HG03025 (cell line): ENCODE results near the gene PSMB3.

Experiments used
- ATAC-seq: cut with Tn5 transposase; IDR thresholded peaks from one replicate; pipeline ENCODE4 v1.9.1; 2021; ENCODE audit warnings: mild to moderate bottlenecking, moderate library complexity; ENCODE audit not compliant: unreplicated experiment, low FRiP score

The PSMB3 gene

GRCh38 chr17:38732376-38733281 lies 19.9 kb upstream of the PSMB3 start:
- no peak for ATAC-seq

- ATAC-seq = no peak
Observed at GRCh38 chr17:38733282-38733981, 19.1 kb upstream of the PSMB3 start.

- no peak for ATAC-seq
Observed at GRCh38 chr17:38733982-38734973, 18.3 kb upstream of the PSMB3 start.

GRCh38 chr17:38735161-38735997 lies 17.2 kb upstream of the PSMB3 start:
- ATAC-seq = no peak

- no peak for ATAC-seq
Observed at GRCh38 chr17:38738007-38738662, 14.4 kb upstream of the PSMB3 start.

- ATAC-seq = no peak
Observed at GRCh38 chr17:38738686-38739085, 13.9 kb upstream of the PSMB3 start.

GRCh38 chr17:38739305-38739704 lies 13.2 kb upstream of the PSMB3 start:
- no peak for ATAC-seq

- ATAC-seq = no peak
Observed at GRCh38 chr17:38740044-38740443, 12.5 kb upstream of the PSMB3 start.

GRCh38 chr17:38740806-38741205 lies 11.7 kb upstream of the PSMB3 start:
- ATAC-seq = no peak

- no peak for ATAC-seq
Observed at GRCh38 chr17:38741461-38741860, 11.1 kb upstream of the PSMB3 start.

- ATAC-seq = no peak
Observed at GRCh38 chr17:38741921-38742410, 10.6 kb upstream of the PSMB3 start.

GRCh38 chr17:38742411-38743308 lies 9.9 kb upstream of the PSMB3 start:
- no peak for ATAC-seq

- no peak for ATAC-seq
Observed at GRCh38 chr17:38743556-38744171, 8.9 kb upstream of the PSMB3 start.

- ATAC-seq = no peak
Observed at GRCh38 chr17:38745545-38745944, 7.0 kb upstream of the PSMB3 start.

GRCh38 chr17:38746004-38746848 lies 6.3 kb upstream of the PSMB3 start:
- ATAC-seq = no peak

- ATAC-seq = no peak
Observed at GRCh38 chr17:38746849-38747462, 5.6 kb upstream of the PSMB3 start.
